Activated naive CD8-positive, alpha-beta T cell treated with anti-CD3 and anti-CD28 coated beads, Interleukin-2, amount 50 U/mL, for 24 hours (primary cell): Measurements from ENCODE around the gene MTG2.
"Not testable (repeated sequence)": the region's sequence is repeated elsewhere in the genome, so short reads cannot be mapped to it uniquely, and the experiment has no call there.

Experiments used
- ATAC-seq: fragments of 150-1000 bp; cut with Tn5 transposase; one replicate; pipeline ENCODE4 v1.10.0; 2021
- DNase-seq: peaks from one replicate; pipeline ENCODE4 v3.0.0; 2021
- H3K27ac Mint-ChIP-seq: one replicate; pipeline ENCODE4 v1.8.0; 2021; ENCODE audit warnings: mild to moderate bottlenecking, mixed read lengths
- H3K27me3 Mint-ChIP-seq: one replicate; pipeline ENCODE4 v1.8.0; 2021; ENCODE audit warnings: mixed read lengths
- H3K36me3 Mint-ChIP-seq: one replicate; pipeline ENCODE4 v1.8.0; 2021; ENCODE audit warnings: low read depth, mixed read lengths
- H3K4me1 Mint-ChIP-seq: one replicate; pipeline ENCODE4 v1.8.0; 2021; ENCODE audit warnings: mixed read lengths
- H3K4me3 Mint-ChIP-seq: one replicate; pipeline ENCODE4 v1.8.0; 2021; ENCODE audit warnings: mild to moderate bottlenecking, moderate library complexity, mixed read lengths
- H3K9me3 Mint-ChIP-seq: one replicate; pipeline ENCODE4 v1.8.0; 2021; ENCODE audit warnings: mixed read lengths

MTG2 gene

DNA sequence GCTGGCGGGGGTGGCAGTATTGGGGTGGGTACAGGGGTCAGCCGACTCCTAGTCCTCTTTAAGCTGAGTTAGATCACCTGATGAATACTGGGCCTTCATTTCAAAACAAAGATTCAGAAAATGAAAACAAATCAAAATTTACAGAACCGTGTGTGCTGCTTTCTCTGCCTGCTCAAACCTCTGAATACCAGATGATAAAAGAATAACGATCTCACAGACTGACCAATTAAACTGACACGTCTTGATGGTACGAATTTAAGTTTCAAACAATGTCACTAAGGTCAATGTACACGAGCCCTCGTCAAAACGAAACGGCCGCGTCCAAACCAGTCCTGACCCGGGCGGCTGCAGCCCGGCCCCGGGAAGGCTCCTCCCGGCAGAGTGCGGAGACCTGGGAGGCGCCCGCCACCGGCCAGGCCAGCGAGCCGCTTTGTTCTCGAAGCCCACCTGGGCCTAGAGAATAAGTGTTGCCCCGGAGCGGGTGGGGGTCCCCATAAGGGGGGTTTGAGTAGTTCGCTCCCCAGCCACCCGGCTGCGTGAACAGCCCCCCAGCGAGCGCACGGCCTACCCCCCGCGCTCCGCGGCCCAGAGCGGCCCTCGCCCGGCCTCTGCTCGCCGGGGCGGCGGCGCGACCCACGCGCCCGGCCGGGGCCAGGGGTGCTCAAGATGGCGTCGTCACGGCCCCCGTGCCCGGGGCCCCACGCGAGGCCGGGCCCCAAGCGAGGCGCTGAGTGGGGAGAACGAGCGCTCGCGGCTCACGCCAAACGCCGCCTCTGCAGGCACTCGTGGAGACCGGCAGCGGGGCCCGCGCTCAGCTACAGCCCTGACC lies 40.4 kb upstream of the MTG2 start:
- peak; percentile 3 for ATAC-seq
- Mint-ChIP-seq H3K36me3 (peaks cover 45% of the 10 kb centered on the region), H3K27me3 (no peaks in the 10 kb centered on the region)

DNA sequence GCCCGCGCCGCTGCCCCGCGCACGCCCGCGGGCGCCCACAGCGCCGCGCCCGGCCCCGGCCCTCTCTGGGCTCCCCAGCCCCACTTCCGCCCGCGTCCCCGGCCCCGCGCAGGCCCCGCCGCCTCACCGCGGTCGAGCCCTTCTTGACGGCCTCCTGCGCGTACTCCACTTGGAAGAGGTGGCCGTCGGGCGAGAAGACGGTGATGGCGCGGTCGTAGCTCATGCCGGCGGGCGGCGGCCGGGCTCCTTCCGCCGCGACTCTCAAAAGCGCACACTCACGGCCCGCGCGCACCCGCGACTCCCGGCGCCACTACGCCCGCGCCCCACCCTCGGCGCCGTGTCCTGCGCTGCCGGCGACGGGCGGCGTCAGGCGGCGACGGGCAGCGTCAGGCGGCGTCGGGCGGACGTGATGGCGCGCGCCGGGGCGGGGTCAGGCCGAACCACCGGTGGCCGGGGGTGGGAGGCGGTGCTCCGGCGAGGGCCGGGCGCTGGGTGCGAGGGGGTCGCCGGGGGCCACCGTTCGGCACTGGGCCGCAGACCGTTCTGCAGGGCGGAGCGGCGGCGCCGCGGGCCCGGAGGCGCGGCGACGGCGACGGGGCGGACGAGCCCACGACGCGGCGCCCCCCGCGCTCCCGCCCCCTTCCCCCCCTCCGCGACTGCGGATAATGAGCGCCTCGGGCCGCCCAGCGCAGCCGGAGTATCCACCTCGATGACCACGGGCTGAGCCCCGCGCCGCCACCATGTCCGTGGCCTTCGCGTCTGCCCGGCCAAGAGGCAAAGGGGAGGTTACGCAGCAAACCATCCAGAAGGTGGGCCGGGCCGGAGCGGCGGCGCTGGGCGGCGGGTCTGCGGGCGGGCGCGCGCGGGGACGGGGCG lies 39.5 kb upstream of the MTG2 start, which contains the start of the genes PSMA7 and SS18L1:
PSMA7 (minus strand) TSS at position 314 of the 876 bp plus-strand sequence; CDS start at position 223, 91 bp downstream.
SS18L1 (plus strand) TSS at position 689 of the 876 bp plus-strand sequence; CDS start at position 741, 52 bp downstream.
- Mint-ChIP-seq H3K27me3 (no peaks in the 10 kb centered on the region), H3K27ac (peak within 1 kb of the TSS; percentile 90), H3K4me3 (peak within 1 kb of the TSS; percentile 89), H3K36me3 (peaks cover 36% of the 10 kb centered on the region), H3K9me3 (no peaks in the 10 kb centered on the region), H3K4me1 (peaks cover 42% of the 10 kb centered on the region)
- peak; percentile 83 for ATAC-seq
- DNase-seq = peak; percentile 87

More for the DNA sequence above, 40.4 kb upstream of the MTG2 start:
- DNase-seq = peak; percentile 14
- Mint-ChIP-seq H3K27ac (peak overlapping the region; percentile 90), H3K9me3 (no peaks in the 10 kb centered on the region), H3K4me1 (peaks cover 45% of the 10 kb centered on the region), H3K4me3 (peak overlapping the region; percentile 89)

DNA sequence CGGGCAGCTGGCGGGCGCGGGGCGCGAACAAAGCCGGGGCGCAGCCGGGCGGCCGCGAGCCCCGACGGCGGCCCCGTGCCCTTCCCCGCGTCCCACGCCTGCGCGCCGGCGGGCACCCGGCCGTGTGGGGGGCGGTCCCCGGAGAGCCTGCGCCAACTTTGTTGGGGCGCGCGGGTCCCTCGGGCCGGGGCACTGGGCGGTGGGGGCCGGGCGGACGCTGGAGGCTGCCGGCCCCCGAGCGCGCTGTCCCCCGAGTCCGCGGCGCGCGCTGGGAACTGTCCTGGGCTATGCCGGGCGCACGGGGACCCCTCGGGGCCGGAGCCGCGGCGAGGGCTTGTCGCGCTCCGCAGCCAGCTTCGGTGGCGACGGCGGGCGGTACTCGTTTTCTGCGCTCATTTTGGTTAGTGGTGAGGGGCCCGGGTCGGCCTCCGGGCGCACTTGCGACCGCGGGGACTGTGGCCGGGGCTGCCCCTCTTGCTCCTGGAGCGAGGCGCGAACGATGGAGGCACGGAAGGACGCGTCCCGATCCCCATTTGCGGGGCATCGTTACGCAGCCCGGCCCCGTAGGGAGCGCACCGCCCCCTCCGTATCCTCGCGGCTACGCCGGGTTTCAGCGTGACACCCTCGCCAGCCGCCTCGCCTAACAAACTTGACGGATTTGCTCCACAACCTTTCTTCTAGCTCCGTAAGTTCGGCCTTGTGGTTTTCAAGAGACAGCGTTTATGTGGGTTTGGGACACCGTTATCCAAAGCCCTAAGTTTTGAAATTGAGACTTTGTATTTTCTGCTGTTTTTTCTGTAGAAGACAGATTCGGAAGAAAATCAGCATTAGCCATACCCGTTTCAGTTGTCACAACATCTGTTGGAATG lies 38.6 kb upstream of the MTG2 start:
- Mint-ChIP-seq H3K4me1 (peaks cover 42% of the 10 kb centered on the region), H3K4me3 (peak overlapping the region; percentile 83), H3K9me3 (no peaks in the 10 kb centered on the region), H3K27ac (peak overlapping the region; percentile 42), H3K27me3 (no peaks in the 10 kb centered on the region), H3K36me3 (peaks cover 30% of the 10 kb centered on the region)
- peak; percentile 70 for DNase-seq
- peak; percentile 33 for ATAC-seq

DNA sequence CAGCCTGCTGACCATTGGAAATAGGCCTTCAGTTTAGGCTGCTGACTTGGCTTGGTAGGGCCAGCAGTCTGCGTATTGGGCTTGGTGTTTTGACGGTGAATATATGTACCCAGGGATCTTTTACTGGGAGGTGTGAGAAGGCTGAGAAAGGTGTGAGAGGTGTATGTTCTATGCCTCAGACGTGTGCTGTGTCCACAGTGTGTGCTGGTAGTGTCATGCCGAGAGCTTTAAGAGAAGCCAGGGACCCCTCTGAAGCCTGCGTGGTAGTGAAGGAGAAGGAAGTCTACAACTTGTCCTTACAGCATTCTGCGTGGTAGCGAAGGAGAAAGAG lies 37.2 kb upstream of the MTG2 start:
- Mint-ChIP-seq H3K27ac (no peak overlapping the region), H3K4me1 (peaks cover 34% of the 10 kb centered on the region), H3K4me3 (no peak overlapping the region), H3K9me3 (no peaks in the 10 kb centered on the region), H3K36me3 (peaks cover 21% of the 10 kb centered on the region), H3K27me3 (no peaks in the 10 kb centered on the region)
- ATAC-seq (no peak), DNase-seq (no peak)

DNA sequence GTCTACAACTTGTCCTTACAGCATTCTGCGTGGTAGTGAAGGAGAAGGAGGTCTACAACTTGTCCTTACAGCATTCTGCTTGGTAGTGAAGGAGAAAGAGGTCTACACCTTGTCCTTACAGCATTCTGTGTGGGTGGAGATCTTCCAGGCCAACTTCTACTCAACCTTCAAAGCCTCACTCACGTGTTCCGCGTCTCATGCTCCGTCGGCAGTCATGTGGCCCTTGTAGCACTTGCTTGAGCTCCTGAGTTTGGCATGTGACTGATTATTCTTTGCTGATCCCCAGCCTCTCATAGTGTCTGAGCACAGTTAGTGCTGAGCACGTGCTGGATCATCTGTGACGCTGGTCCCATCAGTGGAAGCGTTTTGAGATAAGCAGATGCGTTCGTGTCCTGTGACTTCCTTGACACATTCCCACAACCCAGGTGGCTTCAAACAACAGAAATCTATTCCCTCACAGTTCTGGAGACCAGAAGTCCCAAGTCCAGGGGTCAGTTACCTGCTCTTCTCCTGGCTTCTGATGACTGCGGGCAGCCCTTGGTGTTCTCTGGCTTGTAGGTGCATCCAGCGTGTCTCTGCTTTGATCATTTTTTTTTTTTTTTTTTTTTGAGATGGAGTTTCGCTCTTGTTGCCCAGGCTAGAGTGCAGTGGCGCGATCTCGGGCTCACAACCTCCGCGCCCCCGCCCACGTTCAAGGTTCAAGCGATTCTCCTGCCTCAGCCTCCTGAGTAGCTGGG lies 36.6 kb upstream of the MTG2 start:
- peaks cover 18% of the 10 kb centered on the region for H3K36me3 Mint-ChIP-seq
- H3K27me3 Mint-ChIP-seq = no peaks in the 10 kb centered on the region
- H3K27ac Mint-ChIP-seq = no peak overlapping the region
- DNase-seq (no peak), ATAC-seq (no peak)
- peaks cover 29% of the 10 kb centered on the region for H3K4me1 Mint-ChIP-seq
- no peaks in the 10 kb centered on the region for H3K9me3 Mint-ChIP-seq
- no peak overlapping the region for H3K4me3 Mint-ChIP-seq

DNA sequence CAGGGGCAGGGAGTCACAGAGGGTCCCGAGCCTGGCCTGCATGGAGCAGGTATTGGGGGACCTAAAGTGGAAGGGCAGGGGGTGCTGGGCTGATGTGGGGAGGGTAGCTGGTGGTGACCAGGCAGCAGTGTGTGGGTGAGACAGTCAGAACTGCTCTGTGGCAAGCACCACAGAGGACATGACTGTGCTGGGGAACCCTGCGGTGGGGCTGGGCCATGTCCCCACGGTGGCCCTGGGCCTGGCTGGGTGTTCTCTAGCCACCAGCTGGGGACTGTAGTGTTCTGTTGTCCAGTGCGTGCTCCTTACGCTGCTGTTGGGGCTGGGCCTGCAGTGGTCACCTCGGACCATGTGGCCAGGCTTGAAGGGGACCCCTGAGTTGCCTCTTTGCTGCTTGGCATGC lies 35.7 kb upstream of the MTG2 start:
- ATAC-seq (no peak), DNase-seq (no peak)
- Mint-ChIP-seq H3K27me3 (no peaks in the 10 kb centered on the region), H3K4me3 (no peak overlapping the region), H3K36me3 (peaks cover 15% of the 10 kb centered on the region), H3K4me1 (peaks cover 19% of the 10 kb centered on the region), H3K27ac (no peak overlapping the region), H3K9me3 (no peaks in the 10 kb centered on the region)

DNA sequence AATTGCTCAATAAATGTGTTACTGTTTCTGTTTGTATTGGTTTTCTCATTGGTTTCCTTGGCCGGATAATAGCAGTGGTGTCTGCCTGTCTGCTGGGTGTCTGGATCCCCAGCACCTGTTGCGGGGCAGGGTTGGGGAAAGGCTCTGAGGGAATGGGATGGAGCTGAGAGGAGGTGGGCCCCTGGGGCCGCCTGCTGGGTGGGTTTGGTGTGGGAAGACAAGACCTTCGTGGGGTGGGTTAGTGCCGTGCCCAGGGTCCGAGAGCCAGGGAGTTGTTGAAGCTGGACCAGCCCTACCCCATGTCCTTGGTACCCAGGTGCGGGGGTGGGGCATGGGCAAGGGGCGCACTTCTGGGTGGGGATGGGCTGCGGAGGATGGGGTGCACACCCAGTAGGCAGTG lies 35.3 kb upstream of the MTG2 start:
- Mint-ChIP-seq H3K36me3 (peaks cover 15% of the 10 kb centered on the region), H3K4me1 (peaks cover 17% of the 10 kb centered on the region), H3K4me3 (no peak overlapping the region), H3K27me3 (no peaks in the 10 kb centered on the region), H3K9me3 (no peaks in the 10 kb centered on the region), H3K27ac (no peak overlapping the region)
- no peak for ATAC-seq
- no peak for DNase-seq

DNA sequence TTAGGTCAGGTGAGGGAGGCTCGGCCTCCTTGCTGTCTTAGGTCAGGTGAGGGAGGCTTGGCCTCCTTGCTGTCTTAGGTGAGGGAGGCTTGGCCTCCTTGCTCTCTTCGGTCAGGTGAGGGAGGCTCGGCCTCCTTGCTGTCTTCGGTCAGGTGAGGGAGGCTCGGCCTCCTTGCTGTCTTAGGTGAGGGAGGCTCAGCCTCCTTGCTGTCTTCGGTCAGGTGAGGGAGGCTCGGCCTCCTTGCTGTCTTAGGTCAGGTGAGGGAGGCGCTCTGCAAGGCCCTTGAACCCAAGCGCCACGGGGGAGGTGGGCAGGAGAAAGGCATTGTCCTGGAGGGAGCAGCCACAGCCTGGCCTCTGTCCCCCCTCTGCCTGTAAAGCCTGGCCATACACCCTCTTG lies 34.4 kb upstream of the MTG2 start:
- Mint-ChIP-seq H3K4me1 (peaks cover 17% of the 10 kb centered on the region), H3K36me3 (peaks cover 24% of the 10 kb centered on the region)
- DNase-seq, H3K27ac Mint-ChIP-seq, H3K27me3 Mint-ChIP-seq, ATAC-seq, H3K9me3 Mint-ChIP-seq, H3K4me3 Mint-ChIP-seq: not testable (repeated sequence)

GRCh38 chr20:62148908-62149314 lies 33.9 kb upstream of the MTG2 start:
- H3K9me3 Mint-ChIP-seq = peaks cover 4% of the 10 kb centered on the region
- DNase-seq = no peak
- H3K27ac Mint-ChIP-seq = no peak overlapping the region
- ATAC-seq = no peak
- no peak overlapping the region for H3K4me3 Mint-ChIP-seq
- peaks cover 29% of the 10 kb centered on the region for H3K36me3 Mint-ChIP-seq
- H3K4me1 Mint-ChIP-seq = peaks cover 17% of the 10 kb centered on the region
- no peaks in the 10 kb centered on the region for H3K27me3 Mint-ChIP-seq

GRCh38 chr20:62149532-62150309 lies 33.1 kb upstream of the MTG2 start:
- no peak for DNase-seq
- peaks cover 13% of the 10 kb centered on the region for H3K4me1 Mint-ChIP-seq

DNA sequence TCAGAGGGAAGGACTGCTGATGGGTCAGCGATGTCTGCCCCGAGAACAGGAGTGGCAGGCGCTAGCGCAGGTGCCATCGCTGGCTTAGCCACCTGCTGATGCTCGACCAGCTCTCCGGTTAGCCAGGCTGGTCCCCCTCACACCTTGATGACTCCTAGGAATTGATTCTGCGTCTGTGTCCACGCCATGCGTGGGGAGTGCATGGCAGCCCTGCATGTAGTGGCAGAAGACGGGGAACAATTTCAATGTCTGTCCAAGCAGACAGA lies 32.6 kb upstream of the MTG2 start:
- Mint-ChIP-seq H3K36me3 (peaks cover 32% of the 10 kb centered on the region), H3K27me3 (no peaks in the 10 kb centered on the region), H3K27ac (no peak overlapping the region), H3K9me3 (peaks cover 4% of the 10 kb centered on the region), H3K4me3 (no peak overlapping the region), H3K4me1 (peaks cover 8% of the 10 kb centered on the region)
- DNase-seq (no peak), ATAC-seq (no peak)

More at GRCh38 chr20:62149532-62150309, 33.1 kb upstream of the MTG2 start:
- H3K4me3 Mint-ChIP-seq = no peak overlapping the region
- H3K27me3 Mint-ChIP-seq = no peaks in the 10 kb centered on the region
- no peak overlapping the region for H3K27ac Mint-ChIP-seq
- peaks cover 33% of the 10 kb centered on the region for H3K36me3 Mint-ChIP-seq
- peaks cover 4% of the 10 kb centered on the region for H3K9me3 Mint-ChIP-seq
- ATAC-seq = no peak

- Mint-ChIP-seq H3K9me3 (peaks cover 4% of the 10 kb centered on the region), H3K4me3 (no peak overlapping the region), H3K36me3 (peaks cover 32% of the 10 kb centered on the region), H3K4me1 (peaks cover 5% of the 10 kb centered on the region), H3K27me3 (no peaks in the 10 kb centered on the region), H3K27ac (no peak overlapping the region)
- no peak for ATAC-seq
- DNase-seq = no peak
These were observed 31.6 kb upstream of the MTG2 start for GRCh38 chr20:62151225-62151624.

GRCh38 chr20:62151835-62152364 lies 30.9 kb upstream of the MTG2 start:
- H3K9me3 Mint-ChIP-seq = peaks cover 4% of the 10 kb centered on the region
- H3K27ac Mint-ChIP-seq = no peak overlapping the region
- DNase-seq (no peak), ATAC-seq (no peak)
- peaks cover 5% of the 10 kb centered on the region for H3K4me1 Mint-ChIP-seq
- no peaks in the 10 kb centered on the region for H3K27me3 Mint-ChIP-seq
- no peak overlapping the region for H3K4me3 Mint-ChIP-seq
- H3K36me3 Mint-ChIP-seq = peaks cover 32% of the 10 kb centered on the region
